Measurements from ENCODE around the gene MMP21. TPM values are rescaled to one million over a fixed set of nuclear protein-coding genes. Genes with fewer than 3 reads are reported as not detected.

Gene MMP21
- polyA plus RNA-seq, 1 donor from 2014 or later = not detected

- Histone ChIP-seq H3K9ac (ENCODE audit: low read length) (no peak overlapping the region), H3K9me3 (ENCODE audit: low read length) (no peaks in the 10 kb centered on the region)
Measured at GRCh38 chr10:125734148-125734547, 41.5 kb downstream of the MMP21 start.

GRCh38 chr10:125727436-125727835, 48.2 kb downstream of the MMP21 start:
- Histone ChIP-seq H3F3A (ENCODE audit: insufficient read depth, low read length, poor library complexity, severe bottlenecking) (no peaks in the 10 kb centered on the region), H3K9ac (ENCODE audit: low read length) (no peak overlapping the region), H3K36me3 (ENCODE audit: insufficient read depth, low read length) (peaks cover 15% of the 10 kb centered on the region), H3K27me3 (ENCODE audit: insufficient read depth, low read depth, low read length) (no peaks in the 10 kb centered on the region), H2AFZ (ENCODE audit: low read depth, low read length) (no peak overlapping the region), H4K20me1 (ENCODE audit: insufficient read depth) (no peaks in the 10 kb centered on the region), H3K4me2 (ENCODE audit: low read length) (no peak overlapping the region), H3K9me3 (ENCODE audit: low read length) (no peaks in the 10 kb centered on the region), H3K79me2 (replicated peaks; ENCODE audit: insufficient read depth, low read length) (no peaks in the 10 kb centered on the region), H3K4me3 (ENCODE audit: low read length) (no peak overlapping the region), H3K9me2 (ENCODE audit: insufficient read depth, low read length) (no peaks in the 10 kb centered on the region), H3K27ac (ENCODE audit: low read length) (no peak overlapping the region)
- TF ChIP-seq RAD21 (conservative IDR thresholded peaks at IDR 0.05) (no peak), REST (IDR thresholded peaks at IDR 0.05; ENCODE audit: borderline replicate concordance) (no peak), EZH2 (IDR thresholded peaks at IDR 0.05; ENCODE audit: borderline replicate concordance, insufficient read depth, low read length, poor library complexity, severe bottlenecking) (no peak), CTCF (IDR thresholded peaks at IDR 0.05; ENCODE audit: poor library complexity, severe bottlenecking) (no peak), SMC3 (conservative IDR thresholded peaks at IDR 0.05; ENCODE audit: poor library complexity) (no peak), EP300 (conservative IDR thresholded peaks at IDR 0.05; ENCODE audit: poor library complexity, severe bottlenecking) (no peak)

More at GRCh38 chr10:125734148-125734547, 41.5 kb downstream of the MMP21 start:
- Histone ChIP-seq H3K4me2 (ENCODE audit: low read length) (no peak overlapping the region), H3K36me3 (ENCODE audit: insufficient read depth, low read length) (peaks cover 32% of the 10 kb centered on the region), H3K79me2 (replicated peaks; ENCODE audit: insufficient read depth, low read length) (no peaks in the 10 kb centered on the region), H3K9me2 (ENCODE audit: insufficient read depth, low read length) (no peaks in the 10 kb centered on the region), H3K27me3 (ENCODE audit: insufficient read depth, low read depth, low read length) (no peaks in the 10 kb centered on the region), H3K27ac (ENCODE audit: low read length) (no peak overlapping the region), H2AFZ (ENCODE audit: low read depth, low read length) (no peak overlapping the region), H4K20me1 (ENCODE audit: insufficient read depth) (no peaks in the 10 kb centered on the region), H3F3A (ENCODE audit: insufficient read depth, low read length, poor library complexity, severe bottlenecking) (no peaks in the 10 kb centered on the region), H3K4me3 (ENCODE audit: low read length) (no peak overlapping the region)
- no peak for TF ChIP-seq POLR2AphosphoS5 (IDR thresholded peaks at IDR 0.05)
- no peak for TF ChIP-seq REST (IDR thresholded peaks at IDR 0.05; ENCODE audit: borderline replicate concordance)
- TF ChIP-seq SMC3 (conservative IDR thresholded peaks at IDR 0.05; ENCODE audit: poor library complexity) = no peak
- TF ChIP-seq CTCF (IDR thresholded peaks at IDR 0.05; ENCODE audit: poor library complexity, severe bottlenecking) = no peak
- no peak for TF ChIP-seq EP300 (conservative IDR thresholded peaks at IDR 0.05; ENCODE audit: poor library complexity, severe bottlenecking)
- TF ChIP-seq EZH2 (IDR thresholded peaks at IDR 0.05; ENCODE audit: borderline replicate concordance, insufficient read depth, low read length, poor library complexity, severe bottlenecking) = no peak
- no peak for TF ChIP-seq TAF1 (IDR thresholded peaks at IDR 0.05; ENCODE audit: low read depth)
- TF ChIP-seq MXI1 (conservative IDR thresholded peaks at IDR 0.05; ENCODE audit: poor library complexity, severe bottlenecking) = no peak
- TF ChIP-seq RAD21 (conservative IDR thresholded peaks at IDR 0.05) = no peak

Data from neural cell (in vitro differentiated cells).